ENCODE measurements around the gene ATP13A2. TPM values are rescaled to one million over a fixed set of nuclear protein-coding genes. Genes with fewer than 3 reads are reported as not detected.

Gene ATP13A2
- polyA plus RNA-seq, 1 of the 3 experiments (the other 2 are of a cell fraction) = 29.3 TPM

DNA sequence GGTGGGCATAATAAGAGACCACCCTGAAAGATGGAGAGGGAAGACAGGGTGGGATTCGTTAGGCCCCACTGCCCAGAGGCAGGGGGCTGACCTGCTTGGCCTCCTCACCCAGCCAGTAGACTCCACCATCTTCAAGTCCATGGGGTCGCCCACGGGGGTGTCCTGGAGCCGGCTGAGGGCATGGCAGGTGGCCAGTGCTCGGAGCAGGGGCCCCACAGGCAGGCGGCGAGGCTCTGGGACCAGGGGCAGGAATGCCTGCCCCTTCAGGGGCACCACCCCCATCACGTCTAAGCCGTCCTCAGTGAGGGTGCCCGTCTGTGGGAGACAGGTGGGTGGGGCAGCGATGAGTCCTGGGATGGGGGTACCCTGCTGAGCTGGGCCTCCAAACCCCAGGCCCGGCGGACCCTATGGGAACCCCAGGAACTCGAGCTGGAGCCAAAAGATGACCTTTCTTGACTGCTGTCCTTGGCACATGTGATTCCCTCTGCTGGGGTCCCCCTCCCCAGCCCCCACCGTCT lies 18.1 kb downstream of the ATP13A2 start:
- Histone ChIP-seq H3K36me3 (replicated peaks in 1 of 2; ENCODE audit: control insufficient read depth in 1 of 2, insufficient read depth in 2 of 2, low read length in 1 of 2) (peaks cover 0 to 3% of the 10 kb centered on the region in 2 experiments), H2AFZ (ENCODE audit: low read depth) (no peak overlapping the region), H3K4me1 (ENCODE audit: control insufficient read depth in 1 of 2, insufficient read depth in 2 of 2, low read depth in 1 of 2, low read length in 1 of 2) (no peaks in the 10 kb centered on the region), H3F3A (replicated peaks; ENCODE audit: insufficient read depth) (peaks cover 2% of the 10 kb centered on the region), H3K9me2 (no peaks in the 10 kb centered on the region), H3K27ac (ENCODE audit: low read depth in 2 of 2, low read length in 1 of 2) (no peak overlapping the region), H3K27me3 (ENCODE audit: insufficient read depth) (no peaks in the 10 kb centered on the region), H3K4me3 (ENCODE audit: low read depth in 2 of 2, low read length in 1 of 2) (no peak overlapping the region), H3K9me3 (no peaks in the 10 kb centered on the region), H3K79me2 (ENCODE audit: insufficient read depth) (no peaks in the 10 kb centered on the region), H3K4me2 (no peak overlapping the region), H3K9ac (no peak overlapping the region), H4K20me1 (ENCODE audit: insufficient read depth) (no peaks in the 10 kb centered on the region)
- CTCF ChIA-PET = no interaction called here
- 95% methylated on average over 4 of the region's 15 CpGs for WGBS (ENCODE audit: low lambda C conversion rate)
- TF ChIP-seq JUND (IDR thresholded peaks at IDR 0.05) (no peak), SIN3A (IDR thresholded peaks at IDR 0.05; ENCODE audit: borderline replicate concordance, low read depth, low read length) (no peak), ELF1 (IDR thresholded peaks at IDR 0.05) (no peak), FOXJ3 (CRISPR knock-in tag; IDR thresholded peaks at IDR 0.05) (no peak), YY1 (IDR thresholded peaks at IDR 0.05; ENCODE audit: low read depth) (no peak), MEF2A (IDR thresholded peaks at IDR 0.05; ENCODE audit: borderline replicate concordance, low read depth) (no peak), EP300 (IDR thresholded peaks at IDR 0.05; ENCODE audit: borderline replicate concordance in 1 of 2, low read depth in 1 of 2, low read length in 1 of 2) (no peak), CHD2 (IDR thresholded peaks at IDR 0.05; ENCODE audit: low read length, partially characterized antibody) (no peak), POLR2AphosphoS5 (IDR thresholded peaks at IDR 0.05; ENCODE audit: low read depth, low read length) (no peak)
- TF ChIP-seq, protein P1, sequence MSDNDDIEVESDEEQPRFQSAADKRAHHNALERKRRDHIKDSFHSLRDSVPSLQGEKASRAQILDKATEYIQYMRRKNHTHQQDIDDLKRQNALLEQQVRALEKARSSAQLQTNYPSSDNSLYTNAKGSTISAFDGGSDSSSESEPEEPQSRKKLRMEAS (IDR thresholded peaks at IDR 0.05; ENCODE audit: low read depth) = no peak
- TF ChIP-seq, protein P2, sequence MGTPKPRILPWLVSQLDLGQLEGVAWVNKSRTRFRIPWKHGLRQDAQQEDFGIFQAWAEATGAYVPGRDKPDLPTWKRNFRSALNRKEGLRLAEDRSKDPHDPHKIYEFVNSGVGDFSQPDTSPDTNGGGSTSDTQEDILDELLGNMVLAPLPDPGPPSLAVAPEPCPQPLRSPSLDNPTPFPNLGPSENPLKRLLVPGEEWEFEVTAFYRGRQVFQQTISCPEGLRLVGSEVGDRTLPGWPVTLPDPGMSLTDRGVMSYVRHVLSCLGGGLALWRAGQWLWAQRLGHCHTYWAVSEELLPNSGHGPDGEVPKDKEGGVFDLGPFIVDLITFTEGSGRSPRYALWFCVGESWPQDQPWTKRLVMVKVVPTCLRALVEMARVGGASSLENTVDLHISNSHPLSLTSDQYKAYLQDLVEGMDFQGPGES (IDR thresholded peaks at IDR 0.05; ENCODE audit: low read depth, low read length) = no peak
- TF ChIP-seq, protein P3, sequence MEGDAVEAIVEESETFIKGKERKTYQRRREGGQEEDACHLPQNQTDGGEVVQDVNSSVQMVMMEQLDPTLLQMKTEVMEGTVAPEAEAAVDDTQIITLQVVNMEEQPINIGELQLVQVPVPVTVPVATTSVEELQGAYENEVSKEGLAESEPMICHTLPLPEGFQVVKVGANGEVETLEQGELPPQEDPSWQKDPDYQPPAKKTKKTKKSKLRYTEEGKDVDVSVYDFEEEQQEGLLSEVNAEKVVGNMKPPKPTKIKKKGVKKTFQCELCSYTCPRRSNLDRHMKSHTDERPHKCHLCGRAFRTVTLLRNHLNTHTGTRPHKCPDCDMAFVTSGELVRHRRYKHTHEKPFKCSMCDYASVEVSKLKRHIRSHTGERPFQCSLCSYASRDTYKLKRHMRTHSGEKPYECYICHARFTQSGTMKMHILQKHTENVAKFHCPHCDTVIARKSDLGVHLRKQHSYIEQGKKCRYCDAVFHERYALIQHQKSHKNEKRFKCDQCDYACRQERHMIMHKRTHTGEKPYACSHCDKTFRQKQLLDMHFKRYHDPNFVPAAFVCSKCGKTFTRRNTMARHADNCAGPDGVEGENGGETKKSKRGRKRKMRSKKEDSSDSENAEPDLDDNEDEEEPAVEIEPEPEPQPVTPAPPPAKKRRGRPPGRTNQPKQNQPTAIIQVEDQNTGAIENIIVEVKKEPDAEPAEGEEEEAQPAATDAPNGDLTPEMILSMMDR (IDR thresholded peaks at IDR 0.05) = no peak
- TF ChIP-seq, protein P4, sequence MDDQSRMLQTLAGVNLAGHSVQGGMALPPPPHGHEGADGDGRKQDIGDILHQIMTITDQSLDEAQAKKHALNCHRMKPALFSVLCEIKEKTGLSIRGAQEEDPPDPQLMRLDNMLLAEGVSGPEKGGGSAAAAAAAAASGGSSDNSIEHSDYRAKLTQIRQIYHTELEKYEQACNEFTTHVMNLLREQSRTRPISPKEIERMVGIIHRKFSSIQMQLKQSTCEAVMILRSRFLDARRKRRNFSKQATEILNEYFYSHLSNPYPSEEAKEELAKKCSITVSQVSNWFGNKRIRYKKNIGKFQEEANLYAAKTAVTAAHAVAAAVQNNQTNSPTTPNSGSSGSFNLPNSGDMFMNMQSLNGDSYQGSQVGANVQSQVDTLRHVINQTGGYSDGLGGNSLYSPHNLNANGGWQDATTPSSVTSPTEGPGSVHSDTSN (IDR thresholded peaks at IDR 0.05) = no peak
- DNase-seq = no peak
- POLR2A ChIA-PET = no interaction called here

DNA sequence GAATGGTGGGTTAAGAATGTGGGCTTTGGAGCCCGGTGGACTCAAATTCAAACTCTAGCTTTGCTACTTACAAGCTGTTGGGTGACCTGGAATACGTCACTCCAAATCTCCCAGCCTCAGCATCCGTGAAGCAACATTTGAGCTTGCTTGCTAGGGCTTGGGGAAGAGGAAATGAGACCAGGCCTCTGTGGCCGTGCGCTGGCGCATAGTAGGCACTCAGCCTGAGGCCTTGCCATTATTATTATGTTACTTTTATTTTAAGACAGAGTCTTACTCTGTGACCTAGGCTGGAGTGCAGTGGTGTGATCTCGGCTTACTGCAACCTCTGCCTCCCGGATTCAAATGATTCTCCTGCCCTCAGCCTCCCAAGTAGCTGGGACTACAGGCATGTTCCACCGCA lies 19.1 kb downstream of the ATP13A2 start:
- H2AFZ ChIP-seq (ENCODE audit: low read depth) = no peak overlapping the region
- no peak for DNase-seq
- no peak overlapping the region for H3K27ac ChIP-seq (ENCODE audit: low read depth in 2 of 2, low read length in 1 of 2)
- no peaks in the 10 kb centered on the region for H3K4me1 ChIP-seq (ENCODE audit: control insufficient read depth in 1 of 2, insufficient read depth in 2 of 2, low read depth in 1 of 2, low read length in 1 of 2)
- H3K4me2 ChIP-seq = no peak overlapping the region
- 94% methylated on average over 9 of the region's 9 CpGs for WGBS (ENCODE audit: low lambda C conversion rate)
- H3K9ac ChIP-seq = no peak overlapping the region
- H3K9me2 ChIP-seq = no peaks in the 10 kb centered on the region
- ChIA-PET POLR2A (interaction anchor here (1.2 kb wide), 1 partner anchor 10 kb away, joined by 3 read pairs; no protein-coding TSS in a partner anchor), CTCF (interaction anchor here (0.7 to 1.2 kb wide), 4 partner anchors 17 to 55 kb away, joined by 3 read pairs; no protein-coding TSS in a partner anchor)
- H3K79me2 ChIP-seq (ENCODE audit: insufficient read depth) = no peaks in the 10 kb centered on the region
- H3K4me3 ChIP-seq (ENCODE audit: low read depth in 2 of 2, low read length in 1 of 2) = no peak overlapping the region
- no peaks in the 10 kb centered on the region for H3K9me3 ChIP-seq
- H4K20me1 ChIP-seq (ENCODE audit: insufficient read depth) = no peaks in the 10 kb centered on the region
- H3F3A ChIP-seq (replicated peaks; ENCODE audit: insufficient read depth) = no peaks in the 10 kb centered on the region
- no peaks in the 10 kb centered on the region for H3K27me3 ChIP-seq (ENCODE audit: insufficient read depth)
- H3K36me3 ChIP-seq (replicated peaks in 1 of 2; ENCODE audit: control insufficient read depth in 1 of 2, insufficient read depth in 2 of 2, low read length in 1 of 2) = peaks cover under 1 to 5% of the 10 kb centered on the region in 2 experiments
- TF ChIP-seq GATA2 (CRISPR knock-in tag; IDR thresholded peaks at IDR 0.05) (no peak), SMC3 (IDR thresholded peaks at IDR 0.05; ENCODE audit: low read depth, low read length) (no peak), NFIC (IDR thresholded peaks at IDR 0.05; ENCODE audit: borderline replicate concordance) (no peak), FOSL2 (IDR thresholded peaks at IDR 0.05; ENCODE audit: borderline replicate concordance, low read depth) (no peak), RAD21 (IDR thresholded peaks at IDR 0.05; ENCODE audit: low read length) (no peak), TAF1 (IDR thresholded peaks at IDR 0.05; ENCODE audit: borderline replicate concordance, low read depth, low read length) (no peak), GABPA (IDR thresholded peaks at IDR 0.05; ENCODE audit: low read depth) (no peak), POLR2AphosphoS5 (IDR thresholded peaks at IDR 0.05; ENCODE audit: low read depth, low read length) (no peak), MXI1 (IDR thresholded peaks at IDR 0.05; ENCODE audit: low read depth, low read length) (no peak), CHD2 (IDR thresholded peaks at IDR 0.05; ENCODE audit: low read length, partially characterized antibody) (no peak)
- TF ChIP-seq, protein P1 (IDR thresholded peaks at IDR 0.05; ENCODE audit: low read depth) = no peak
- TF ChIP-seq, protein P5, sequence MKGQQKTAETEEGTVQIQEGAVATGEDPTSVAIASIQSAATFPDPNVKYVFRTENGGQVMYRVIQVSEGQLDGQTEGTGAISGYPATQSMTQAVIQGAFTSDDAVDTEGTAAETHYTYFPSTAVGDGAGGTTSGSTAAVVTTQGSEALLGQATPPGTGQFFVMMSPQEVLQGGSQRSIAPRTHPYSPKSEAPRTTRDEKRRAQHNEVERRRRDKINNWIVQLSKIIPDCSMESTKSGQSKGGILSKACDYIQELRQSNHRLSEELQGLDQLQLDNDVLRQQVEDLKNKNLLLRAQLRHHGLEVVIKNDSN (IDR thresholded peaks at IDR 0.05; ENCODE audit: borderline replicate concordance, low read depth) = no peak
